K562 (cell line): ENCODE results near the gene MILR1. TPM values are rescaled to one million over a fixed set of nuclear protein-coding genes. Genes with fewer than 3 reads are reported as not detected.

Experiments used
- CBX8 ChIP-seq: fragments of 200-600 bp; sonication (generic); IDR thresholded peaks from 2 replicates; pipeline ENCODE4 v1.6.1; 2012; ENCODE audit warnings: borderline replicate concordance, mixed run types, low read depth, mild to moderate bottlenecking, moderate library complexity, mixed read lengths, low read length, control low read depth, inconsistent platforms; ENCODE audit not compliant: poor library complexity, severe bottlenecking; ENCODE audit errors: extremely low read depth
- CSDE1 ChIP-seq, 2 experiments: fragments of 450-650 bp; IDR thresholded peaks; 2 replicates each; pipeline ENCODE4 v1.6.1; 2016; ENCODE audit warnings: mild to moderate bottlenecking in 1 of 2
- ELF4 ChIP-seq: fragments of 450-650 bp; formaldehyde crosslinking; IDR thresholded peaks from 2 replicates; pipeline ENCODE4 v1.4.0; 2022; ENCODE audit warnings: missing genetic modification characterization
- GATAD2A ChIP-seq: fragments of 450-650 bp; IDR thresholded peaks from 2 replicates; pipeline ENCODE4 v1.6.1; 2017
- HDAC2 ChIP-seq: fragments of 450-650 bp; IDR thresholded peaks from 2 replicates; pipeline ENCODE4 v1.6.1; 2016; ENCODE audit warnings: mild to moderate bottlenecking
- HDAC8 ChIP-seq: fragments of 450-650 bp; IDR thresholded peaks from 2 replicates; pipeline ENCODE4 v1.6.1; 2016; ENCODE audit warnings: mild to moderate bottlenecking, missing genetic modification characterization, moderate library complexity, missing compliant biosample characterization
- IRF1 ChIP-seq: sonication (generic); formaldehyde crosslinking; IDR thresholded peaks from 2 replicates; pipeline ENCODE4 v1.8.0; 2022; ENCODE audit warnings: missing genetic modification reagents, mild to moderate bottlenecking, borderline replicate concordance
- IRF2 ChIP-seq: sonication (generic); formaldehyde crosslinking; IDR thresholded peaks from 2 replicates; pipeline ENCODE4 v1.8.1; 2022; ENCODE audit warnings: mild to moderate bottlenecking, missing genetic modification reagents
- KLF6 ChIP-seq: fragments of 250-450 bp; sonication (Bioruptor Pico); IDR thresholded peaks from 2 replicates; pipeline ENCODE4 v1.4.0; 2020; ENCODE audit warnings: mild to moderate bottlenecking, moderate library complexity, borderline replicate concordance
- MLX ChIP-seq, 2 experiments: fragments of 450-650 bp in 1 of 2; sonication (generic) in 1 of 2; formaldehyde crosslinking; conservative IDR thresholded peaks; 2 replicates each; pipeline versions ENCODE4 v1.4.0 to v1.8.1; 2020 to 2022; ENCODE audit warnings: mild to moderate bottlenecking in 1 of 2, missing genetic modification reagents in 1 of 2
- MNT ChIP-seq, 2 experiments: fragments of 450-650 bp; conservative IDR thresholded peaks; 2 replicates each; pipeline ENCODE4 v1.6.1; 2017; ENCODE audit warnings: mild to moderate bottlenecking in 2 of 2, moderate library complexity in 2 of 2
- POLR2A ChIP-seq: fragments of 450-650 bp; conservative IDR thresholded peaks from 2 replicates; pipeline ENCODE4 v1.6.1; 2016
- PTRF ChIP-seq: fragments of 450-650 bp; IDR thresholded peaks from 2 replicates; pipeline ENCODE4 v1.6.1; 2016; ENCODE audit warnings: mild to moderate bottlenecking, missing genetic modification characterization, missing compliant biosample characterization
- SMAD1 ChIP-seq: fragments of 150-350 bp; IDR thresholded peaks from 2 replicates; pipeline ENCODE4 v1.6.1; 2014; ENCODE audit warnings: low read length, low read depth; ENCODE audit not compliant: partially characterized antibody
- SNRNP70 ChIP-seq: fragments of 200-400 bp; formaldehyde crosslinking; optimal IDR thresholded peaks from 2 replicates; pipeline ENCODE3; 2017; ENCODE audit warnings: low read depth, low read length
- ZBTB33 ChIP-seq: sonication (generic); formaldehyde crosslinking; IDR thresholded peaks from 2 replicates; pipeline ENCODE4 v1.8.1; 2023; ENCODE audit warnings: mild to moderate bottlenecking, missing genetic modification reagents
- ZBTB49 ChIP-seq: sonication (generic); formaldehyde crosslinking; IDR thresholded peaks from 2 replicates; pipeline ENCODE4 v1.8.0; 2022; ENCODE audit warnings: missing genetic modification reagents, mild to moderate bottlenecking, borderline replicate concordance
- ZC3H11A ChIP-seq: IDR thresholded peaks from 2 replicates; pipeline ENCODE4 v1.6.1; 2012; ENCODE audit warnings: low read depth, low read length, improper control_type of control experiment
- ZEB2 ChIP-seq: fragments of 450-650 bp; IDR thresholded peaks from 2 replicates; pipeline ENCODE4 v1.6.1; 2016
- ZNF696 ChIP-seq: fragments of 250-450 bp; sonication (Bioruptor Pico); conservative IDR thresholded peaks from 2 replicates; pipeline ENCODE4 v1.4.0; 2020; ENCODE audit warnings: mild to moderate bottlenecking, moderate library complexity
- ZNF785 ChIP-seq: fragments of 250-450 bp; sonication (Bioruptor Pico); IDR thresholded peaks from 2 replicates; pipeline ENCODE4 v1.4.0; 2020; ENCODE audit warnings: mild to moderate bottlenecking
- polyA plus RNA-seq, 8 experiments: library from polyadenylated mRNA; depleted of rRNA in 4 of 8; stranded (reverse) in 5 of 8; unstranded in 3 of 8; fragments of >200 nt; fragmentation: Nextera tagmentation in 2 of 8; fragmentation: Illumina TruSeq in 1 of 8; extraction: Ambion mirVana in 2 of 8; extraction: Trizol in 1 of 8; gene quantifications; 2 replicates each; pipeline versions ENCODE4 v1.2.1 to v1.2.3, GENCODE V29; 2011 to 2014; ENCODE audit warnings: inconsistent platforms in 1 of 8, missing spikeins in 1 of 8
- total RNA-seq, 7 experiments: library from RNA; depleted of rRNA in 6 of 7; stranded (reverse); fragments of >200 nt in 6 of 7; fragmentation: Illumina TruSeq in 2 of 7; extraction: Trizol in 2 of 7; gene quantifications; 2 replicates each; pipeline versions ENCODE4 v1.2.1 to v1.2.3, GENCODE V29; 2011 to 2021; ENCODE audit warnings: low replicate concordance in 1 of 7

Gene MILR1
- total and polyA plus RNA-seq, 9 of the 15 experiments (the other 6 are each of a cell fraction or from before 2014, with no cell fraction given): 3.8 to 14.1 (median 7.1) TPM

- TF ChIP-seq SNRNP70 (no peak), ZBTB33 (no peak), ZNF696 (CRISPR knock-in tag) (no peak), GATAD2A (no peak), ZNF785 (CRISPR knock-in tag) (no peak), ZEB2 (no peak), PTRF (tag) (no peak), KLF6 (CRISPR knock-in tag) (no peak), ZBTB49 (CRISPR knock-in tag) (0 out of 2 replicates have a peak, but pooled peaks have one; percentile 5), MLX (CRISPR knock-in tag; conservative IDR thresholded peaks at IDR 0.05) (peak in 1 of 2 experiments; percentile 74; a peak in 1 of 4 replicates), SMAD1 (peak; percentile 53), IRF1 (CRISPR knock-in tag) (no peak), ELF4 (CRISPR knock-in tag) (no peak; the same call in 1 of the 2 replicates), CBX8 (no peak), IRF2 (CRISPR knock-in tag) (no peak), MNT (conservative IDR thresholded peaks at IDR 0.05) (peak; percentile 87 to 94), CSDE1 (IDR thresholded peaks at IDR 0.05) (no peak), ZC3H11A (no peak), HDAC2 (0 out of 2 replicates have a peak, but pooled peaks have one; percentile 63), POLR2A (peak; percentile 94), HDAC8 (tag) (no peak)
Measured at GRCh38 chr17:64496786-64497564, 48.1 kb downstream of the MILR1 start, which contains the start of gene POLG2 (continued).
